ENCODE data around the gene CPLX1.

CPLX1 gene

GRCh38 chr4:772776-773175 lies 53.2 kb downstream of the CPLX1 start:
- no peak overlapping the region for H3K4me3 ChIP-seq (ENCODE audit: low read depth, low read length)
- TF ChIP-seq CTCF (IDR thresholded peaks at IDR 0.05; ENCODE audit: borderline replicate concordance, insufficient read depth, low read depth, low read length): no peak

- TF ChIP-seq CTCF (IDR thresholded peaks at IDR 0.05; ENCODE audit: borderline replicate concordance, insufficient read depth, low read depth, low read length): no peak
- H3K4me3 ChIP-seq (ENCODE audit: low read depth, low read length): no peak overlapping the region
Observed at GRCh38 chr4:772118-772517, 53.8 kb downstream of the CPLX1 start.

GRCh38 chr4:771464-771863 lies 54.5 kb downstream of the CPLX1 start:
- H3K4me3 ChIP-seq (ENCODE audit: low read depth, low read length): no peak overlapping the region
- no peak for TF ChIP-seq CTCF (IDR thresholded peaks at IDR 0.05; ENCODE audit: borderline replicate concordance, insufficient read depth, low read depth, low read length)

GRCh38 chr4:770022-770421 lies 55.9 kb downstream of the CPLX1 start:
- no peak overlapping the region for H3K4me3 ChIP-seq (ENCODE audit: low read depth, low read length)
- TF ChIP-seq CTCF (IDR thresholded peaks at IDR 0.05; ENCODE audit: borderline replicate concordance, insufficient read depth, low read depth, low read length): no peak

GRCh38 chr4:769511-769910 lies 56.4 kb downstream of the CPLX1 start:
- H3K4me3 ChIP-seq (ENCODE audit: low read depth, low read length): no peak overlapping the region
- no peak for TF ChIP-seq CTCF (IDR thresholded peaks at IDR 0.05; ENCODE audit: borderline replicate concordance, insufficient read depth, low read depth, low read length)

GRCh38 chr4:768995-769394 lies 56.9 kb downstream of the CPLX1 start:
- no peak for TF ChIP-seq CTCF (IDR thresholded peaks at IDR 0.05; ENCODE audit: borderline replicate concordance, insufficient read depth, low read depth, low read length)
- no peak overlapping the region for H3K4me3 ChIP-seq (ENCODE audit: low read depth, low read length)

- TF ChIP-seq CTCF (IDR thresholded peaks at IDR 0.05; ENCODE audit: borderline replicate concordance, insufficient read depth, low read depth, low read length): no peak
- no peak overlapping the region for H3K4me3 ChIP-seq (ENCODE audit: low read depth, low read length)
Observed at GRCh38 chr4:768076-768475, 57.9 kb downstream of the CPLX1 start.
